ENCODE measurements around the gene SHE.

DNA sequence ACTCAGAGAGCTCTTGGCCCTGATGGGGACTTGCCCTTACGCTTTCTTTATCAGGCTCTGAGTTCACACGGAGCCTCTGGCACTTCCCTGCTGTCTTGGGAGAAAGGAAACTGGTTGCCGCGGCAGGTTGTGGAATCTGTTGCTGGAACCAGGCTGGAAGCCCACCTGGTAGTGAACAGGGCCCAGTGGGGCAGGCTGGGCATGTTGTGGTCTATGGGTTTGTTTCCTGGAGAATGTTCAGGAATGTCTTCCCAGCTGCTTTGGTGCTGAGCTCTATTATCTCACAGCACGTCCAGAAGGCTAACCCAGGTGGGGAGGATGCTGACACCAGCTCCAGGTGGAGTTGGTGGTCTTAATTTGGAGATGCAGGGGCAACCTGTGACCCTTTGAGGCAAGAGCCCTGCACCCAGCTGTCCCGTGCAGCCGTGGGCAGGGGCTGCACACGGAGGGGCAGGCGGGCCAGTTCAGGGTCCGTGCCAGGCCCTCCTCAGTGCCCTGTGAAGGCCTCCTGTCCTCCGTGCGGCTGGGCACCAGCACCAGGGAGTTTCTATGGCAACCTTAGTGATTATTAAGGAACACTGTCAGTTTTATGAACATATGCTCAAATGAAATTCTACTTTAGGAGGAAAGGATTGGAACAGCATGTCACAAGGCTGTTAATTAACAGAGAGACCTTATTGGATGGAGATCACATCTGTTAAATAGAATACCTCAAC is 33.5 kb downstream of the SHE start:
- no peak for TF ChIP-seq EZH2 (IDR thresholded peaks at IDR 0.05; ENCODE audit: low read length, missing control alignments)
- TF ChIP-seq CTCF (conservative IDR thresholded peaks at IDR 0.05 in 1 of 2, IDR thresholded peaks at IDR 0.05 in 1 of 2; ENCODE audit: low read depth in 1 of 2, low read length in 2 of 2) = no peak

Measured in fibroblast of lung (primary cell).